Esophagus squamous epithelium (tissue), 5 donors: Measurements from ENCODE around the gene GTF2H2C. TPM values are rescaled to one million over a fixed set of nuclear protein-coding genes. Genes with fewer than 3 reads are reported as not detected.
A peak's percentile ranks its signal among the peaks of the same experiment; 100 is the strongest.
"Not testable (repeated sequence)": the region's sequence is repeated elsewhere in the genome, so short reads cannot be mapped to it uniquely, and the experiment has no call there.

Experiments used
- DNase-seq: peaks from one replicate; lab custom pipeline; 2025; lab: John Stamatoyannopoulos, UW
- H3K27ac ChIP-seq, 4 donors: fragments of 200-600 bp; sonication (generic); one replicate each; pipeline ENCODE4 v1.5.1; 2016 to 2019; ENCODE audit warnings: mild to moderate bottlenecking in 1 of 4
- H3K27me3 ChIP-seq, 4 donors: fragments of 200-600 bp; sonication (generic); 1 replicate in 3 of 4; 2 replicates in 1 of 4; pipeline versions ENCODE4 v1.5.1 to v1.6.0; 2017 to 2021; ENCODE audit warnings: antibody characterized with exemption in 1 of 4
- H3K36me3 ChIP-seq, 3 donors: fragments of 200-600 bp; sonication (generic); one replicate each; pipeline ENCODE4 v1.5.1; 2016 to 2019
- H3K4me1 ChIP-seq, 3 donors: fragments of 200-600 bp; sonication (generic); one replicate each; pipeline ENCODE4 v1.5.1; 2017 to 2019
- H3K4me3 ChIP-seq, 4 donors: fragments of 200-600 bp; sonication (generic); 1 replicate in 3 of 4; 2 replicates in 1 of 4; pipeline ENCODE4 v1.5.1; 2016 to 2019; ENCODE audit warnings: mild to moderate bottlenecking in 2 of 4, moderate library complexity in 1 of 4
- H3K9me3 ChIP-seq, 3 donors: fragments of 200-600 bp; sonication (generic); one replicate each; pipeline ENCODE4 v1.5.1; 2016 to 2019
- POLR2A ChIP-seq, 4 donors: fragments of 450-650 bp; IDR thresholded peaks; one replicate each; pipeline ENCODE4 v1.6.1; 2017; ENCODE audit warnings: antibody characterized with exemption in 4 of 4, mild to moderate bottlenecking in 4 of 4, moderate library complexity in 3 of 4
- WGBS, 2 donors: methylation state at CpG; one replicate each; pipeline ENCODE4 v1.1.5; 2018; 5-methylcytosine and 5-hydroxymethylcytosine counted together
- intact Hi-C: fragments of 100-400 bp; cut with DNase I; formaldehyde crosslinking; loops from one replicate; pipeline ENCODE4 v1.15.0; 2022
- total RNA-seq, 4 donors: library from RNA; depleted of rRNA; stranded (reverse); fragments of >200 nt; gene quantifications; one replicate each; pipeline ENCODE4 v1.1.0, GENCODE V29; 2016
- TF ChIP-seq, protein P1 (sequence below), 6 experiments: fragments of 450-650 bp in 4 of 6; fragments of 200-600 bp in 2 of 6; sonication (generic) in 2 of 6; IDR thresholded peaks; one replicate each; pipeline ENCODE4 v1.5.1; 2016 to 2019; ENCODE audit warnings: antibody characterized with exemption in 6 of 6, mild to moderate bottlenecking in 4 of 6, moderate library complexity in 4 of 6
- donor health status: DM: yes; HTN: yes; CAD: no.

GTF2H2C gene
- total RNA-seq = 10 to 100 TPM; 10.0 to 17.0 (median 11.4) TPM

DNA sequence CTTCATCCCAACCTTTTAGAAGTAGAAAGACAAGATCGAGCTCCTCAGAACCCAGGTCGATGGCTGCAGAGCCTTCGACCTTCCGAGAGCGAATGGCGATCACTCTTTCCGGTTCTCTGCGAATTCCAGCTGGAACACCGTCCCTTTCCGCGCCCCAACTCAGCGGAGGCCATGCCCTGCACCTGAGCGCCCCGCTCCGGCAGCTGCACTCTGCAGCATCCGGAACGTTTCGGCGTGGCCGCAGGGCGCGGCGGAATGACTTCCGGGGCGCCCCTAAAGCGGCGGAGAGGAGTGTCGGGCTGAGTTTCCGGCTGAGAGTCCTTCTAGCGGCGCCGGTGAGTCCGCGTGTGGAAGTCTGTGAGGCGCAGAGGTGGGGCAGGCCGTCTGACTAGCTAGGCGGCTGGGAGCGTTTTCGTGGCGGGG is at the start of gene GTF2H2C:
TSS of gene GTF2H2C (plus strand) at position 284 of the 423 bp plus-strand sequence. CDS start 4,942 bp downstream, outside the sequence.
- H3K27me3 ChIP-seq, intact Hi-C loops, H3K9me3 ChIP-seq, H3K36me3 ChIP-seq, DNase-seq: not testable (repeated sequence)
- 13% methylated on average over 8 of the region's 40 CpGs; no CpG with 5 or more reads in 1 of the 2 donors for WGBS, 2 donors
- H3K4me1 ChIP-seq = peaks cover 0 to 10% (median 4%) of the 10 kb centered on the region in 3 donors
- peak within 1 kb of the TSS; percentile 16 to 64 (median 46) for H3K4me3 ChIP-seq
- H3K27ac ChIP-seq = peak within 1 kb of the TSS; percentile 34 to 69 (median 54)
- TF ChIP-seq, protein P1, sequence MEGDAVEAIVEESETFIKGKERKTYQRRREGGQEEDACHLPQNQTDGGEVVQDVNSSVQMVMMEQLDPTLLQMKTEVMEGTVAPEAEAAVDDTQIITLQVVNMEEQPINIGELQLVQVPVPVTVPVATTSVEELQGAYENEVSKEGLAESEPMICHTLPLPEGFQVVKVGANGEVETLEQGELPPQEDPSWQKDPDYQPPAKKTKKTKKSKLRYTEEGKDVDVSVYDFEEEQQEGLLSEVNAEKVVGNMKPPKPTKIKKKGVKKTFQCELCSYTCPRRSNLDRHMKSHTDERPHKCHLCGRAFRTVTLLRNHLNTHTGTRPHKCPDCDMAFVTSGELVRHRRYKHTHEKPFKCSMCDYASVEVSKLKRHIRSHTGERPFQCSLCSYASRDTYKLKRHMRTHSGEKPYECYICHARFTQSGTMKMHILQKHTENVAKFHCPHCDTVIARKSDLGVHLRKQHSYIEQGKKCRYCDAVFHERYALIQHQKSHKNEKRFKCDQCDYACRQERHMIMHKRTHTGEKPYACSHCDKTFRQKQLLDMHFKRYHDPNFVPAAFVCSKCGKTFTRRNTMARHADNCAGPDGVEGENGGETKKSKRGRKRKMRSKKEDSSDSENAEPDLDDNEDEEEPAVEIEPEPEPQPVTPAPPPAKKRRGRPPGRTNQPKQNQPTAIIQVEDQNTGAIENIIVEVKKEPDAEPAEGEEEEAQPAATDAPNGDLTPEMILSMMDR (IDR thresholded peaks at IDR 0.05) = peak in 1 of 6 experiments; percentile 15

DNA sequence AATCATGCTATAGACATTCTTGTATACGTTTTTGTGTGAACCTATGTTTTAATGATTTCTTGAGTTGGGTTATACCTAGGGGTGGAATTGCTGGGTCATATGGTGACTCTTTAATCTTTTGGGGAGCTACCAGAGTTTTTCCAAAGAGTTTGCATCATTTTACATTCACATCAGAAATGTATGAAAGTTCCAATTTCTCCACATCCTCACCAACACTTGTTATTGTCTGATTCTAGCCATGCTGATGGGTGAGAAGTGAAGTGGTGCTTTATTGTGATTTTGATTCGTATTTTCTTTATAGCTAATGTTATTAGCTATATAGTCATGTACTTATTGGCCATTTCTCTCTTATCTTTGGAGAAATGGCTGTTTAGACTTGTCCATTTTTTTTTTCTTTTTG is 49.3 kb upstream of the GTF2H2C start:
- Histone ChIP-seq H3K4me3 (no peak overlapping the region), H3K4me1 (peaks cover 0 to 4% (median 0%) of the 10 kb centered on the region in 3 donors), H3K36me3 (peaks cover 0 to 27% (median 0%) of the 10 kb centered on the region in 3 donors), H3K27ac (no peak overlapping the region), H3K27me3 (no peaks in the 10 kb centered on the region), H3K9me3 (no peaks in the 10 kb centered on the region)
- intact Hi-C loops = no loop called here
- DNase-seq = no peak
- 78 to 91% methylated on average over 2 of the region's 2 CpGs for WGBS, 2 donors
- no peak for TF ChIP-seq POLR2A (IDR thresholded peaks at IDR 0.05)
- TF ChIP-seq, protein P1 (IDR thresholded peaks at IDR 0.05) = no peak

DNA sequence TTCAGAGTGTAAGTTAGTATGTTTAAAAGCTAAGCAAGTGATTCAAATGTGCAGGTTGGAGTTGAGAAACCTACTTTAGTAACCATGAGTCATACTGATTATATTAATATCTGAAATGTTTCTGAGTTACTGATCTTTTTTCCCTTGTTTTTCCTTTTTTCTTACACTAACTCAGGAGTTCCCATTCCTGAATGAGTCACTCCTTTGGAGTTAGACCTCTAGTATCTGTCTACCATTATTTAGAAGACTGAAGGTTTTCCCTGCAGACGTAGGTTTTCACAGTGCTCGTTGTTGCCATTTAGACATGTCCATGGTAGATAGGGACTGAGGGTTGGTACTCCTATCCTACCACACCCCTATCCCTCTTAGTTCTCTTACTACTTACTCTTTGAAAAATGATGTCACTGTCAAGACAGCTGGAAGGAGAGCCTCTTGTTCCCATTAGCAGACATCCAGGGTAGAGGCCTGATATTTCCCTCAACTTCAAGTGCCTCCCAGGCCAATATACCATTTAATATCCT is 47.2 kb upstream of the GTF2H2C start:
- no peak overlapping the region for H3K4me3 ChIP-seq
- H3K36me3 ChIP-seq = peaks cover 0 to 18% (median 0%) of the 10 kb centered on the region in 3 donors
- H3K27me3 ChIP-seq = no peaks in the 10 kb centered on the region
- no peak for DNase-seq
- H3K27ac ChIP-seq = peak overlapping the region in 3 of 4 donors; percentile 31 to 52 (median 40)
- no peak for TF ChIP-seq POLR2A (IDR thresholded peaks at IDR 0.05)
- TF ChIP-seq, protein P1 (IDR thresholded peaks at IDR 0.05) = no peak
- no peaks in the 10 kb centered on the region for H3K9me3 ChIP-seq
- H3K4me1 ChIP-seq = peaks cover 0 to 18% (median 4%) of the 10 kb centered on the region in 3 donors
- 48 to 83% methylated on average over 2 of the region's 2 CpGs for WGBS, 2 donors
- intact Hi-C loops = no loop called here

DNA sequence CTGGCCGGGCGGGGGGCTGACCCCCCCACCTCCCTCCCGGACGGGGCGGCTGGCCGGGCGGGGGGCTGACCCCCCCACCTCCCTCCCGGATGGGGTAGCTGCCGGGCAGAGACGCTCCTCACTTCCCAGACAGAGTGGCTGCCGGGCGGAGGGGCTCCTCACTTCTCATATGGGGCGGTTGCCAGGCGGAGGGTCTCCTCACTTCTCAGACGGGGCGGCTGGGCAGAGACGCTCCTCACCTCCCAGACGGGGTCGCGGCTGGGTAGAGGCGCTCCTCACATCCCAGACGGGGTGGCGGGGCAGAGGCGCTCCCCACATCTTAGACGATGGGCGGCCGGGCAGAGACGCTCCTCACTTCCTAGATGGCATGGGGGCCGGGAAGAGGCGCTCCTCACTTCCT is 44.4 kb upstream of the GTF2H2C start:
- intact Hi-C loops, H3K9me3 ChIP-seq, H3K27me3 ChIP-seq, DNase-seq, H3K4me3 ChIP-seq, H3K27ac ChIP-seq, H3K36me3 ChIP-seq: not testable (repeated sequence)
- no CpG with 5 or more reads among the region's 30 CpGs for WGBS, 2 donors
- peaks cover 0 to 32% (median 4%) of the 10 kb centered on the region in 3 donors for H3K4me1 ChIP-seq

DNA sequence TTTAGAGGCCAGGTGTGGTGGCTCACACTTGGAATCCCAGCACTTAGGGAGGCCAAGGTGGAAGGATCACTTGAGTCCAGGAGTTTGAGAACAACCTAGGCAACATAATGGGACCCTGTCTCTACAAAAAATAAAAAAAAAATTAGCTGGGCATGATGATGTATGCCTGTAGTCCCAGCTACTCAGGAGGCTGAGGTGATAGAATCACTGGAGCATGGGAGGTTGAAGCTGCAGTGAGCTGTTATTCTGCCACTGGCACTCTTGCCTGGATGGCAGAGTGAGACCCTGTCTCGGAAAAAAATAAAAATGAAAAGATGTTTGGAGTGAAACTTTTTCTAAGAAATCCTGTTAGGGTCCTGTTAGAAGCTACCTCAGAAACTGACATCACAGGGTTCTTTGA is 43.2 kb upstream of the GTF2H2C start:
- WGBS, 2 donors = 69 to 71% methylated on average over 1 of the region's 1 CpG
- intact Hi-C loops = no loop called here
- Histone ChIP-seq H3K27ac (peak overlapping the region in 3 of 4 donors; percentile 76 to 87 (median 80)), H3K27me3 (no peaks in the 10 kb centered on the region), H3K9me3 (no peaks in the 10 kb centered on the region), H3K4me1 (peaks cover 0 to 42% (median 4%) of the 10 kb centered on the region in 3 donors), H3K36me3 (no peaks in the 10 kb centered on the region), H3K4me3 (no peak overlapping the region)
- no peak for TF ChIP-seq POLR2A (IDR thresholded peaks at IDR 0.05)
- TF ChIP-seq, protein P1 (IDR thresholded peaks at IDR 0.05) = no peak
- no peak for DNase-seq
